Endothelial cell of umbilical vein (primary cell): ENCODE data around the gene MTG1. TPM values are rescaled to one million over a fixed set of nuclear protein-coding genes. Genes with fewer than 3 reads are reported as not detected.

Source experiments
- BruUV-seq: library from RNA; stranded (reverse); fragments of 400-500 nt; replicated peaks from 2 replicates; lab custom pipeline; 2021; lab: Mats Ljungman, UMichigan
- CTCF ChIA-PET: fragments of 300-600, 350-600 bp; sonication (Branson Sonifier 250); formaldehyde crosslinking; loops from one replicate; lab custom pipeline; 2021; ENCODE audit warnings: antibody characterized with exemption, inconsistent platforms; lab: Charles Lee
- POLR2A ChIA-PET: fragments of 300-600, 350-600 bp; sonication (Branson Sonifier 250); formaldehyde crosslinking; loops from one replicate; lab custom pipeline; 2021; ENCODE audit warnings: antibody characterized with exemption, inconsistent platforms; lab: Charles Lee
- DNase-seq: peaks from one replicate; pipeline ENCODE4 v3.0.0-alpha.2; 2011; ENCODE audit warnings: low read depth, low spot score
- FAIRE-seq: peaks from 2 replicates; lab custom pipeline; 2011; peaks lifted over from hg19 to GRCh38; lab: Jason Lieb, UNC
- H2AFZ ChIP-seq: 2 replicates; pipeline ENCODE4 v1.6.0; 2012; ENCODE audit warnings: low read depth, low read length, control low read depth, inconsistent platforms
- H3K27ac ChIP-seq: 2 replicates; pipeline ENCODE4 v1.5.1; 2011; ENCODE audit warnings: low read depth, mild to moderate bottlenecking, control low read depth, low read length, moderate library complexity; ENCODE audit not compliant: insufficient read depth
- H3K27me3 ChIP-seq, 2 experiments: 2 replicates each; pipeline versions ENCODE4 v1.6.0 to v1.6.1; 2011; ENCODE audit warnings: low read length in 2 of 2, mixed read lengths in 1 of 2; ENCODE audit not compliant: control insufficient read depth in 2 of 2, insufficient read depth in 2 of 2
- H3K36me3 ChIP-seq, 2 experiments: 2 replicates in 1 of 2; 3 replicates in 1 of 2; pipeline ENCODE4 v1.5.1; 2011; ENCODE audit warnings: low read length in 2 of 2, mild to moderate bottlenecking in 1 of 2, moderate library complexity in 1 of 2; ENCODE audit not compliant: control insufficient read depth in 2 of 2, insufficient read depth in 2 of 2; ENCODE audit errors: extremely low read depth in 1 of 2
- H3K4me1 ChIP-seq: 3 replicates; pipeline ENCODE4 v1.5.1; 2011; ENCODE audit warnings: mild to moderate bottlenecking, low read length; ENCODE audit not compliant: control insufficient read depth, insufficient read depth; ENCODE audit errors: extremely low read depth
- H3K4me2 ChIP-seq: 2 replicates; pipeline ENCODE4 v1.6.1; 2011; ENCODE audit warnings: low read length, control low read depth, mixed read lengths; ENCODE audit not compliant: insufficient read depth
- H3K4me3 ChIP-seq, 3 experiments: fragments of 200-600 bp in 1 of 3; sonication (generic), shearing (Covaris generic) in 1 of 3; replicated peaks in 1 of 3; 2 replicates each; pipeline ENCODE4 v1.5.1; 2011 to 2016; ENCODE audit warnings: control low read depth in 3 of 3, low read length in 3 of 3, mild to moderate bottlenecking in 2 of 3, inconsistent platforms in 1 of 3, low read depth in 1 of 3, moderate library complexity in 1 of 3; ENCODE audit not compliant: insufficient read depth in 1 of 3
- H3K79me2 ChIP-seq: 2 replicates; pipeline ENCODE4 v1.6.0; 2012; ENCODE audit warnings: low read length, inconsistent platforms; ENCODE audit not compliant: control insufficient read depth, insufficient read depth
- H3K9ac ChIP-seq: replicated peaks from 2 replicates; pipeline ENCODE3; 2011; ENCODE audit warnings: low read length, control low read depth; ENCODE audit not compliant: insufficient read depth; ENCODE audit errors: extremely low read depth
- H3K9me1 ChIP-seq: replicated peaks from 3 replicates; pipeline ENCODE4 v1.6.0; 2011; ENCODE audit warnings: mild to moderate bottlenecking, low read length; ENCODE audit not compliant: control insufficient read depth, insufficient read depth; ENCODE audit errors: extremely low read depth
- H3K9me3 ChIP-seq: replicated peaks from 2 replicates; pipeline ENCODE4 v1.5.1; 2012; ENCODE audit warnings: low read length, inconsistent platforms; ENCODE audit not compliant: control insufficient read depth, insufficient read depth
- H4K20me1 ChIP-seq: replicated peaks from 2 replicates; pipeline ENCODE3; 2011; ENCODE audit warnings: mild to moderate bottlenecking, low read length; ENCODE audit not compliant: control insufficient read depth, insufficient read depth; ENCODE audit errors: extremely low read depth
- CTCF ChIP-seq, 2 donors: IDR thresholded peaks; 1 replicate in 1 of 2; 2 replicates in 1 of 2; pipeline ENCODE4 v1.5.1; 2011; ENCODE audit warnings: low read length in 2 of 2, mild to moderate bottlenecking in 2 of 2, moderate library complexity in 2 of 2, control low read depth in 1 of 2, inconsistent platforms in 1 of 2, low read depth in 1 of 2; ENCODE audit not compliant: insufficient read depth in 1 of 2; ENCODE audit errors: extremely low read depth in 1 of 2
- EZH2 ChIP-seq: IDR thresholded peaks from 2 replicates; pipeline ENCODE4 v1.6.1; 2012; ENCODE audit warnings: borderline replicate concordance, low read depth, mild to moderate bottlenecking, moderate library complexity, low read length, inconsistent platforms; ENCODE audit not compliant: severe bottlenecking
- FOS ChIP-seq: IDR thresholded peaks from 2 replicates; pipeline ENCODE4 v1.6.1; 2011; ENCODE audit warnings: mild to moderate bottlenecking, low read length, moderate library complexity, borderline replicate concordance; ENCODE audit not compliant: insufficient read depth
- GATA2 ChIP-seq: IDR thresholded peaks from 2 replicates; pipeline ENCODE4 v1.7.0; 2011; ENCODE audit warnings: low read depth, mild to moderate bottlenecking, moderate library complexity, mixed read lengths, low read length; ENCODE audit not compliant: insufficient read length, insufficient read depth
- JUN ChIP-seq: IDR thresholded peaks from 2 replicates; pipeline ENCODE4 v1.6.1; 2011; ENCODE audit warnings: borderline replicate concordance, low read depth; ENCODE audit not compliant: insufficient read length, insufficient read depth
- MAX ChIP-seq: IDR thresholded peaks from 2 replicates; pipeline ENCODE4 v1.6.1; 2011; ENCODE audit not compliant: insufficient read depth, insufficient read length
- MYC ChIP-seq: IDR thresholded peaks from one replicate; pipeline ENCODE4 v1.6.1; 2011; ENCODE audit warnings: mild to moderate bottlenecking, low read depth, low read length
- POLR2A ChIP-seq: IDR thresholded peaks from 2 replicates; pipeline ENCODE4 v1.6.1; 2012; ENCODE audit warnings: low read depth, mild to moderate bottlenecking, control low read depth, low read length
- POLR2AphosphoS5 ChIP-seq: IDR thresholded peaks from 2 replicates; pipeline ENCODE4 v1.6.1; 2012; ENCODE audit warnings: low read depth, mild to moderate bottlenecking, control low read depth, low read length, moderate library complexity; ENCODE audit not compliant: insufficient read depth
- dilution Hi-C: fragments of 300-500 bp; cut with MboI; formaldehyde crosslinking; loops from one replicate; pipeline ENCODE4 v1.15.0; 2019; ENCODE audit warnings: low sequenced_read_pairs; ENCODE audit not compliant: extremely low pct_ligation_motif_present
- intact Hi-C: fragments of 100-400 bp; cut with micrococcal nuclease; formaldehyde crosslinking; loops from one replicate; pipeline ENCODE4 v1.10.0; 2022
- polyA plus RNA-seq, 4 experiments: library from polyadenylated mRNA; depleted of rRNA in 3 of 4; stranded (reverse) in 3 of 4; unstranded in 1 of 4; fragments of >200 nt; gene quantifications; 2 replicates each; pipeline versions ENCODE4 v1.2.1 to v1.2.3, GENCODE V29; 2011 to 2012; ENCODE audit warnings: missing spikeins in 1 of 4
- total RNA-seq: library from RNA; stranded (reverse); gene quantifications from 2 replicates; pipeline ENCODE4 v1.2.3, GENCODE V29; 2021

The MTG1 gene
- total and polyA plus RNA-seq, 2 donors (not counting 3 experiments of a cell fraction or from before 2014, with no cell fraction given) = 66.5 to 91.6 TPM

GRCh38 chr10:133421336-133422222 is 27.6 kb downstream of the MTG1 start:
- DNase-seq (no peak), FAIRE-seq (no peak)
- intact Hi-C loops = no loop called here
- no peak overlapping the region for H3K27ac ChIP-seq
- no peaks in the 10 kb centered on the region for H4K20me1 ChIP-seq
- no peak overlapping the region for H3K4me3 ChIP-seq
- H3K9me3 ChIP-seq = no peaks in the 10 kb centered on the region
- no peak for TF ChIP-seq POLR2A
- TF ChIP-seq MAX = no peak
- no peak for TF ChIP-seq MYC
- TF ChIP-seq GATA2 = no peak
- no peak for TF ChIP-seq POLR2AphosphoS5
- TF ChIP-seq JUN = no peak
- no peak for TF ChIP-seq CTCF (IDR thresholded peaks at IDR 0.05; ENCODE audit: extremely low read depth in 1 of 2, insufficient read depth in 1 of 2, low read depth in 1 of 2, low read length in 2 of 2)
- TF ChIP-seq FOS = no peak
- TF ChIP-seq EZH2 = no peak
- peaks cover 4 to 13% of the 10 kb centered on the region in 2 experiments for H3K36me3 ChIP-seq
- dilution Hi-C loops = no loop called here
- H2AFZ ChIP-seq = no peak overlapping the region
- no peaks in the 10 kb centered on the region for H3K79me2 ChIP-seq
- no TSS peak for BruUV-seq
- POLR2A ChIA-PET = no interaction called here
- no peak overlapping the region for H3K9ac ChIP-seq
- H3K4me2 ChIP-seq = no peak overlapping the region
- H3K27me3 ChIP-seq = peaks cover 8 to 9% of the 10 kb centered on the region in 2 experiments
- CTCF ChIA-PET = interaction anchor here (1.0 to 1.2 kb wide), 2 partner anchors 16 to 17 kb away, joined by 3 read pairs; no protein-coding TSS in a partner anchor
- H3K9me1 ChIP-seq = no peaks in the 10 kb centered on the region
- no peaks in the 10 kb centered on the region for H3K4me1 ChIP-seq
